Adrenal gland (tissue), 5 donors: ENCODE measurements around the gene NUPR1.

Experiments used
- CTCF ChIP-seq, 6 experiments: fragments of 450-650 bp in 4 of 6; fragments of 200-600 bp in 2 of 6; sonication (generic) in 1 of 6; IDR thresholded peaks; 1 replicate in 5 of 6; 2 replicates in 1 of 6; pipeline versions ENCODE4 v1.5.1 to v1.8.0; 2016 to 2021; ENCODE audit warnings: antibody characterized with exemption in 6 of 6, mild to moderate bottlenecking in 2 of 6, moderate library complexity in 1 of 6
- POLR2A ChIP-seq, 2 donors: fragments of 450-650 bp; IDR thresholded peaks; one replicate each; pipeline ENCODE4 v1.6.1; 2017; ENCODE audit warnings: antibody characterized with exemption in 2 of 2, mild to moderate bottlenecking in 2 of 2, moderate library complexity in 1 of 2
- donor health status: DM: no; HTN: no; CAD: no.

- TF ChIP-seq CTCF (IDR thresholded peaks at IDR 0.05) (no peak), POLR2A (IDR thresholded peaks at IDR 0.05) (no peak)
These were observed 42.0 kb upstream of the NUPR1 start for GRCh38 chr16:28580726-28581315.
